Kidney capillary endothelial cell (primary cell): ENCODE measurements around the gene FHOD3.

Experiments used
- DNase-seq: peaks from one replicate; pipeline ENCODE4 v3.0.0-alpha.2; 2018; ENCODE audit warnings: low spot score

The FHOD3 gene

DNA sequence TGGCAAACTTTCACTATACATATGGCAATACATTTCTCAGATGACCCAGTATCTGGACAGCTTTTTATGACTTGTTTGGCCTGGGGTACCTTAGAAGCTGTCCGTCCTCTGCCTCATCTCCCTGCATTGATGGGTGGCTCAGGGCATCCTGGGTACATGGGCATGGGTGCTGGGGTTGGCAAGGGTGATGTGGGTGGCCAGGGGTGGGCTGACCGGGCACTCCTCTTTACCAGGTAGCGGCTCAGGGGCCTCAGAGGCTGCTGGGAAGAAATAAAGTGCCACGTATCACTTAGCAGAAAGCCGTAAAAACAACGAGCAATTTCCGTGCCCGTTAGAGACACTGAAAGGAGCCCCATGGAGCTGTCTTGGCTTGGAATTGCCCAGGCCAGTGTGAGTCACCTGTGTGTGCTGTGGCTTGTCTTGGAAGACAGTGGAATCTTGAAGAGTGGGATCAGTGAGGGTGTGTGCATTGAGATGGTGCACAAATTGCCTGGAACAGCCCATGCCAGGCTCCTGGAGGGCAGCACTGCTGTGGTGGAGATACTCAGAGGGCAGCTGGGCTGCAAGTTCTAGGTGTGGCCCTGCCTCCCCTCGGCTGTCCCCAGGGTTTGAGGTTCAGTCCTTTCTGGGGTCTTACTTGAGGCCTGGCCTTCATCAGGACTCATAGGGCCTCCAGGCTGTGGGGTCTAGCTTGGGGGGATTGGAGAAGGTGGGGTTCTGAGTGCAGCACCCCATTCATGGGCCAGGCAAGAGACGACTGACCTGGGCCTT is 88.8 kb downstream of the FHOD3 start:
- no peak for DNase-seq

DNA sequence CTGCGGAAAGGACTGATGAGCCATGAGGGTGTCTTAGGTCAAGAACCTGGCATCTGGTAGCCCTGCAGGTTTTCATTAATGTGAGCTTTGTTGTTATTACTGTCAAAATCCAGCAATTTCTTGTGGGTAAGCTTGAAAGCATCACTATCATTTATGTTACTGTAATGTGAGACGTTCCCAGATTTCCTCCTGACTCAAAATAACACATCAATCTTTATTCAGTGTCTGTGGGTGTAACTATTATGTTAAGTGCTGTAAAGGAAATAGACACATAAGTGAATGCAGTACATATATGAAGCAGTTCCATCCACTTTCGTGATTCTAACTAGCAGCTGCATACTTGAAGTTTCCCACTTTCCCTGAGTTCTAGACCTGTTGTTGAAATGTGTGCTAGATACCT is 89.8 kb downstream of the FHOD3 start:
- no peak for DNase-seq

DNA sequence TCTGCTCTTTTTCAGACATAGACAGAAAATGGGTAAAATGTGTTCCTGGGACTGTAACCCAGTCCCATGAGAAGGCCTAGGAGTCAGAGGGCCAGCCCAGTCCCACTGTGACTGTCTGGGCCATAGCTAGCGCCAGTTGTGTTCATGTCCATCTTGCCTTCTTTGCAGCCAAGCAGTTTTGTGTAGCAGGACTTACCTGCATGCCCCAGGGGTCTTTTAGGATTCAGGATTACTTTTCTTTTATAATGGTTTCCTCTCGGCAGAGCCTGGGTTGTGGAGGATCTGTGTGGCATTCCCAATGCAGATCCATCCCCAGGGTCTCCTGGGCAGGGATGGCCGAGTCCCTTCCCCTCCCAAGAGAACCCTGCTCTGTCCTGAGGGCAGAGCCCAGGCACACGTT is 90.8 kb downstream of the FHOD3 start:
- DNase-seq: no peak

DNA sequence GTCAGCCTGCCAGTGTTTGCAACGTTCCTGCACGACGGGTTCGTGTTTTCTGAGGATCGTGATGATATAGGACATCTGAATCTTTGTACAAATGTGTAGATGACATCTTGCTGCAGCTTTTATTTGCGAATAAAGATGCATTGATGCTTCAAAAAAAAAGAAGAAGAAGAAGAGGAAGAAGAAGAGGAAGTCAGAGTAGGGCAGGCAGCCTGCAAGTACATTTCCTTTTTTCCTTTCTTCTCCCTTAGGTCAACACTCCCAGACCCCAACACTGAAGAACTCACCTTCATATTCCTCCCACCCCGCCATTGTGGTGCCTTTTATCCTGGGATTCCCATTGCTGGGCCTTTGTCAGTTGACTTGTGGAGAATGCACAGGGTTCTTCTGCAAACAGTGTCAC is 91.5 kb downstream of the FHOD3 start:
- DNase-seq: no peak

DNA sequence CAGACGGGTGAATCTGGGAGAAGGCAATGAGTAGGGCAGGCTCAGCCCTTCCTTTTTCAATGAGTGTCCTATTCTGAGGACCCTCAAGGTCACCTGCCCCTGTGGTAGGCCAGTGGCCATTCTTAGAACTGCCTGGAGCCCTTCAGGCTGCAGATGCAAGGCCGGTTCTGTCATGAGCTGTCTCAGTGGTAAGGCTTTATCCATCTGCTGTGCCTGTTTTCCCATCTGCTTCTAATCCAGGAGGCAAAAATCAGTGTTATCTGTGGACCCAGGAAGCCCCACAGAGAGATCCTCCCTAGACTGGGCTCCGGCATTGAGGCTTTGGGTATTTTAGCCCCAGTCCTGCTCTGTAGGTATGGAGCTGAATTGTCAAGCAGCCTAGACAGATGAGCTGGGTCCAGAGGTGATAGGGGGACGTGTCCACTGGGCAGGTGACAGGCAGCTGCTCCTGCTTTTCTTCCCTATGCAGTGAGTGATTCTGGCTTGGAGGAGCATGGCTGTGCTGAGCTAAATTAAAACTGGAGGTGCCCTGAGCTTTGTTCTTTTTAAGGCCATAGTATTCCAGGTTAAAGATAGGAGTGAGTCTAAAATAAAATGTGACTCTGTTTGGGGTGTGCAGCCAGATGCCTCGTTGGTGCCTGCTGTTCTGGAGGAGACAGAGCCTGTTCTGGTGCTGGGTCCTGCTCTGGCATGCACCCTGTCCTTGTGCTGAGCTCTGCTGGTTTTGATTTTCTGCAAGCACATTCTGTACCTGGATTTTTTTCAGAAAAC is 92.5 kb downstream of the FHOD3 start:
- DNase-seq: no peak

DNA sequence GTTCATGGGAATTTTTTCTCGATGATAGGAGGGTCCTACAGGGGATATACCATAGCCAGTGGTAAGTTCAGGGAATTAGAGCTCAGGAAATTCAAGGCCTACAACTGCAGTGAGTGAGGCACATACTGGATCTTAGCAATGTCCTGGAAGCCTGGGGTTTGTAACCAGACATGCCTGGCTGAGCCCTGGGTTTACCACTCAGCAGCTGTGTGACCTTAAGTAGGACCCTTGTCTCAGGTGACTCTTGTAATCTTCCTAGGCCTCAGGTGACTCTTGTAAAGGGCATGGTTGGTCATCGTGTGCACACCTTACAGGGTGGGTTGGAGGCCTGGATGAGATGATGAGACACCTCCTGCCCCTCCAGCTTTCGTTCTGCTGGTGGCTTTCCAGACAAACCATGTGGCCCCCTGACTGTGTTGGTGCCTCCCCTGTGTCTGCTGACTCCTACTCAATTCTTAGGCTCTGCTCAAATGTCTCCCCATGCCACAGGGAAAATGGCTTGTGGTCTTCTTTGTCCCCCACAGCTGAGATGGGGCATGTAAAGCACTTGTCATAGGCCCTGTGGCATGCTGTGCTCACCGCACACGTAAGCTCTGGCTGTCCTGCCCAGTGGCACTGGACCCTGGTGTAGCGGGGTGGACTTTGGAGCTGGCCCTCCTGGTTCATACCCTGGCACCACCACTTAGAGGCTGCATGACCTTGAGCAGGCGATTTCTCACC is 94.1 kb downstream of the FHOD3 start:
- no peak for DNase-seq

DNA sequence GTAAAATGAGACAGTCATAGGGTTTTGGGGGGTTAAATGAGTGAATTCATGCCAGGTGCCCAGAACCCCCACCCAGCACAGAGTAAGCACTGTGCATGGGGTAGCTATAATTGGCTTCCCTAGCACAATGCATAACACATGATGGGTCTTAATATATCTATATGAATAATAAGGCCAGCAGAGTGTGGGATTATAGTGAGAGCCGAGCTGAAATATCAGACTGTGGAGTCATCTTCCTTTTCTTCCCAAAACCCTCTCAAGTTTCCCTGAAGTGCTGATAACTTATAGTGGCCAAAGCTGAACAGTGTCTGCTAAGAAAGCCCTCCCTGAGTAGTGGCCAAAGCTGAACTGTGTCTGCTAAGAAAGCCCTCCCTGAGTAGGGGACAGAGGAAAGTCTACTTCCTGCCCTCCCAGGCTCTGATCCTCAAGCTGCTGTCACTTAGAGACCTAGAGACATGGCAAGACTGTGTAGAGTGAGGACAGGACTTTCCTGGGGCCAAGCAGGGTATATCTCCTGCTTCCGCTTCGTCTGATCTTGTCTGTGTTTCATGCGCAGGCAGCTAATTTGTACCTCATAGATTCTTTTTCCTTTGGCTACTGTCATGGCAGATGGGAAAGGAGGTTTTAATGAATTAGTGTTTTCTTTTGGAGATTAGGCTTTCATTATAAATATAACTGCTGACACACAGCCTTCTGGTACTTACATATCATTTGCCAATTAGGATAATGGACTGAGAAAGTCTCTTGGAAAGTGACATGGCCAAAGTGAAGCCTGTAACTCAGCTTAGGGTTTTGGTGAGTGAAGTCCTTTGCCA is 94.9 kb downstream of the FHOD3 start:
- DNase-seq: no peak

DNA sequence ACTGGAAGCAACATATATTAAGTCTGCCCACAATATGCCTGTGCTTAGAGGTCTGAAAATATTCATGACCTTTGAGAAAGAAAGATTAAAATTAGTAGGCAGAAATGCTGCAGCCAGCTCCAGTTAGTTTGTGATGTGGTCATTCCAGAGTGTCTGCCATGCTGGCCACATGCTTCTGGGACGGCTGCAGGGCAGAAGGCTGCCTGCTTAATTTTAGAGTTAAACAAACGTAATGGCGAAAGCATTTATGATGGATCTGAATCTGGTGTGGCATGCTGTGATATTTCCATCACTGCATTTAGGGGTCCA is 95.4 kb downstream of the FHOD3 start:
- DNase-seq: no peak

DNA sequence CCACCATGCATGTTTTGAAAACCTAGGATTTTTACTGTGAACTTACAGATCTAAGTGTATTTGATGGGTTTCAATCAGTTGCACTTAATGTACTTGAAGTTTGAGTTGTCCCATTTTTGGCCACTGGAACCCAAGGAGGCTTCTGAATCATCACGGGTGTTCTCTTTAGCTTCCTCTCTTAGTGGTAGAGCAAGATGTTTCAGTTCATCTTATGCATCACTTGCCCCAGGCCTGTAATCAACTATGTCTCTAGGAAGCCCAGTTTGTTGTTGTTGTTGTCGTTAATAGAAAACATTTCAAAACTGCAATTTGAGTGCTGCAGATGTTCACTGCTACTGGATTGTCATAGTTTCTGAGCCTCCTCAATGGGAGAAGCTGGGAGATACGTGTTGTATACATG is 97.0 kb downstream of the FHOD3 start:
- DNase-seq: no peak

DNA sequence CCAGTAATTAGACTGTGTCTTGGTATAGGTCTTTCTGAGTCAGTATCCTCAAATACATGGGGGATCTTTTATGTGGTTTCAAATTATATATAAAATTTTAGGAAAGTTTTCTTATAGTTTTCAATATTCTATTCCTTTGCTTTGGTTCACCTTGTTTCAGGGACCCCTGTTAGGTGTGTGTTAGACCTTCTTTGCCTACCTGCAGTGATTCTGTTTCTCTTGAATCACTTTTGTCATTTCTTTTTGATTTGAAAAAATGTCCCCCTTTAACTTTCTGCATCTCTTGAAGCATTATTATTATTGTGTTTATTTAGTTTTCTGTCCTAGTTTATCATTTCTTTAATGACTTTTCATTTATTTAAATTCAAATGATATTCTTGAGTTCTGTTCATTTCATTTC is 98.7 kb downstream of the FHOD3 start:
- no peak for DNase-seq

DNA sequence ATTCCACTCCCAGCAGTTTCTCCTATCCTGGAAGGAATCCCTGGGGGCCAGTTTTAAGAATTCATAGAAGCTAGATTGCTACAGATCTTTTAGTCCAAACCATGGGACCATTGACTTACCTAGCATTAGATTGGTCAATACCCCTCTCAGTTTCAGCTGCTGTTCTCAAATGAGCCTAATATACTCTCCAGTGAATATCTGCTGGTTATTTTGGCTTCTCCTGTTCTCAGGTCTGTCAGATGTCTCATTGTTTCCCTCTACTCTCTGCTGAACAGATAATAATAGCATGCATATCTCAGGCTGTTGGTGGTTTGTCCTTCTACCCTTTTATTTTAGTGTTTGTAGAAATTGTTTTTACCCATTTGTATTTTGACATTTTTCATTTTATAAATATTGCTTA is 99.5 kb downstream of the FHOD3 start:
- no peak for DNase-seq

DNA sequence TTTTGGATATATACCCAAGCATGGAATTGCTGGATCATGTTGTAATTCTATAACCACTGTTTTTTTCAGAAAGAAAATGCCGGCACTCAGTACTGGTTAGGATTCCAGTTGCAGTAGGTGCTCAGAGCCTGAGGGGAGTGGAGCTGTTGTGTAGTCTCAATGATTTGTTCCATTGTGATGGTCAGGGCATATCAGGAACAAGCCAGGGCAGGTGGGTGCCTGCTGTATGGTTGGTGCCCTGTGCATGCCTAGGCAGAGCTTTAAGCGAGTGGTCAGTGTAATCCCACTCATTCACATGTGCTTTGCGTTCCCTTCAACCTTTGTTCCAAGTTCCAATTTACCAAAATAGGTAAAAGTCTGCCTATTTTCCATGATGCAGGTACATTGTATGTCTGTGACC is 100.9 kb downstream of the FHOD3 start:
- DNase-seq: no peak

DNA sequence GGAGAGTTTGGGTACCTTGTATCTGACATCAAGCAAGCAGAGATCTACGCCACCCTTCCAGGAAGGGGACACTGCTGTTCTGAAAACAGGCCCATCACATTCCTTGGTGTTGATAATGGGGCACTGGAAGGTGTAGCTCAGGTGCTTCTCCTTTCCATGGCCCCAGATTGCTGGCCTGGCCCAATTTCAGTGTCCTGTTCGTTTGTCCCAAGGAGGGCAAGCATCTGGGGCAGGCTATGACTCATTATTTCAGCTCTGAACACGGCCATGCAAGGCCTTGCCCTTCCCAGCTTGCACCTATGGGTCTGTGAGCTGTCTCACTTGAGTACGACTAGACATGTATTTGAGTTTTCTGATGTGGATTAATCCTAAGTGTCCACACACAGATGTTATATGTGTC is 101.5 kb downstream of the FHOD3 start:
- no peak for DNase-seq

DNA sequence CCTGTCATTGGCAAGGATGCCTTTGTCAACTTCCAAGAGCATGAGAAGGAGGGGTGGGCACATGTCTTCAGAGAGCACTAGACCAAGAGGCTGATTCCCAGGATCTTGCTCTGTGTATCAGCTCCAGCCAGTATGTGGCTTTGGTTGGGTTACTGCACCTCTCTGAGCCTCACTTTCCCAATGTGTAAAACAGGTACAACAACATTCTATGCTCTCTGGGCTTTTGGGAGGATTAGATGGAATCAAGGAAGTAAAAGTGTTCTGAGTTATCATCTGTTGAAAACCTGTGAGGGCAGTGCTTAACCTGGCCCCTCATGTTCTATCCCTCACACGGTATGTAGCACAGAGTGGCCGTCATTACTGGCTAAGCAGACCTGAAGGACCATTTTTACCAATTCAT is 103.9 kb downstream of the FHOD3 start:
- no peak for DNase-seq

DNA sequence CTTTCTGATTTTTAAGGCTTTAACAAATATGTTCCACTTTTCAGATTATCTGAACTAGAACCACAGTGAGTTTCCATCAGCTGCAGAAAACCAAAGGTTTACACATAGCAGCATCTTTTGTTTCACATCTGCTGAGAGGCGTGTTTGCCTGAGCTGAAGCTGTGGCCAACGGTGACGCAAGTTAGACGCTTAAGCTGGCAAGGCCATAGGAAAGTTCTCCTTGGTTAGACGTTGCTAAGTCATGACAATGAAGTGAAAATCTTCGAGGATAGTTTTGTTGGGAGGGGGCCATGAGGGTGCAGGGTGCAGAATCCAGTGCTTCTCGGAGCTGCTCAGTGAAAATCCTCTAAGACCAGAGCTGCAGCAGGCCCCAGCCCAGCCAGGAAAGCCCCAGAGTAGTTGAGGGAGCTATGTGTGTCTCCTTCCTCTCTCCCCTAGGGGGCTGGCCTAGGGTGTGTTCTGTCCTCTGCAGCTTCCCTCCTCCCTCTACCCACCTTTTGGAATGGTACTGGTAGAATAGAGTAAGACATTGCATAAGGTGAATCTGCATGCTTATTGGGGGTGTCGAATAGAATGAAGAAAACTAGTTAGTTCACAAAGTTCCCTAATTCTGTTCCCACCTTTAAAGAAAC is 105.4 kb downstream of the FHOD3 start:
- no peak for DNase-seq

DNA sequence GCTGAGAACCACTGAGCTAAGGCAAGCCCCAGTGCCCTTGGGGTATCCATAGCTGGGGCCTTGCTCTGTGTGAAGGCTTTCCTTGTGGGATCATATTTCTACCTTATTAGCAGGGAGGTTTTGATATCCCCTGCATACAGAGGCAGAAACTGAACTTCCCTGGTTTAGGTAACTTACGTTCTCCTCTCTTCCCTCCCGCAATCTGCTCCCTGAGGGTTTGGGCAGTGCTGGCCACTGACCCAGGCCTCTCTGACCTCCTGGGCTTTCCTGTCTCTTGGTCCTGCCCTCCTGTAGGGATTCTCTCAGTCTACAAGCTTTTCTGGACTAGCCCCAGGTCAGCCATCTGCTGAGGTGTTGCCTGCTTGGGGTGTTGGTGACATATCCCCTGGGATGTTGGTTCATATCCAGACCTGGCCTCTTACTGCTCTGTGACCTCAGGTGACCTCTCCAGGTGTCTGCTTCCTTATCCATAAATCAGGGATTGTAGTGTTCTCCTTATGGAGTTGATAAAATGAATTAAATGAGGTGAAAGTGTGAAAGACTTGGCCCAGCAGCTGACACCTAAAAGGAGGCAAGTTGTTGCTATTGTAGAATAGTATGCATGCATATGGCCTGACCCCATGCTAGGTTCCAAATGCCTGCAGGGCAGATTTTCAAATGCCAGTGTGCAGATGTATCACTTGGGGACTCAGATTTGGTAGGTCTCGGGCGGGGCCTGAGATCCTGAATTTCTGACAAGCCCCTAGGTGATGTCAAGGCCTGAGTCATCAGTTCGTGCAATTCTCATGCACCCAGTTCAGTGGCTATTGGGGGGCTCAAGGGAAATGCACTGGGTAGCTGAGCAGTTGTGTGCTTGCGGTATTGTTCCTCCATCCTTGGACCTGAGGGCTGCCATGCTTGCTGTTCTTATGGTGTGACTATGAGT is 106.6 kb downstream of the FHOD3 start:
- no peak for DNase-seq

DNA sequence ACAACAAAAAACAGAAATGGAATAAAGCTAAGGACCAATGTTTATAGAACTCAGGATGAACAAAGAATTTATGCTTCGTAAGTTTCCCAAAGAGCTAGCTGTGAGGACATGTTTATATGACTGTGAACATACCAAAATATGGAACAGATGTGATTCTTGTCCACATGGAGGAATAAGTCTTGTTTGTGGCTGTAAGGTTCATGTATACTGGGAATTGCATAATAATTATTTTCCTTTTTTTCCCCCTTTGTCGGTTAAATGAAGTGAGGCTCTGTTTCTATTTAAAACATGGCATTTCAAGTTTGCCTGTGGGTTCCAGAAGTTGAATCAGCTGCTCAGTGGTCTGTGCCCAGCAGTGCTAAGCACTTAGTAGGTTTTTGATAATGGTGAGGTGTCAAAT is 108.1 kb downstream of the FHOD3 start:
- DNase-seq: no peak

DNA sequence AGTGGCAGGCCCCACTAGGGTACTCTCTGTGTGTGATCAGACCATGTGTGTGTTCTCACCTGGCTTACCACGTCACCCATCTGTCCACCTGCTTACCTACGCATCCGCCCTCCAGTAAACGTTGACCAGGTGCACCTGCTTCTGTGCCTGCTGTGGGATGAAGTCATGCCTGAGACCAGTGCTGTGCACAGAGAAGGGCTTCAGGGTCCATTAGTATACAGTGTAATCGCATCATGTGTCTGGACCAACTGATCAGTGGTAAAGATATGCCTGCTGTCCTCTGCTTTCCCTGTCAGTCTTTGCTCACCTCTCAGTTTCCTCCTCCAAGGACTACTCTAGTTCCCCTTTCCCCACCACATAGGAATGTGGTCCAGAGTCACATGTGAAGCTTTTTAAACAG is 109.3 kb downstream of the FHOD3 start:
- DNase-seq: no peak

DNA sequence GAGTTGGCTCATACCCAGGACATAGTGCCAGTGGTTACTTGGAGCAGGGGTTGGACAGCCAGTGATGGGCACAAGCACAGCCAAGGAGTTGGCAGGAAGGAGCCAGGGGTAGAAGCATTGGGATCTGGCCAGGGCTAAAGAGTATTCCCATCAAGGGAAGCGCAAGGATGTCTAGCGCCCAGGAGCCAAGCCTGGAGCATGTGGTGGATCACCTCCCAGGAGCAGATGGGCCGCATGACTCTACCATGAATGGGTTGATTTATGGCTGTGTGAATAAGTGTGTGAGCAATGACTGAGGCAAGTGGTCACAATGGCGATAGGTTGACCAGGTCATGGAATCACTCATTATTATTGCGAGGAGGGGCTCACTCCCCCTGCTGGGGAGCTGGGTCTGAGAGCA is 111.1 kb downstream of the FHOD3 start:
- DNase-seq: no peak

DNA sequence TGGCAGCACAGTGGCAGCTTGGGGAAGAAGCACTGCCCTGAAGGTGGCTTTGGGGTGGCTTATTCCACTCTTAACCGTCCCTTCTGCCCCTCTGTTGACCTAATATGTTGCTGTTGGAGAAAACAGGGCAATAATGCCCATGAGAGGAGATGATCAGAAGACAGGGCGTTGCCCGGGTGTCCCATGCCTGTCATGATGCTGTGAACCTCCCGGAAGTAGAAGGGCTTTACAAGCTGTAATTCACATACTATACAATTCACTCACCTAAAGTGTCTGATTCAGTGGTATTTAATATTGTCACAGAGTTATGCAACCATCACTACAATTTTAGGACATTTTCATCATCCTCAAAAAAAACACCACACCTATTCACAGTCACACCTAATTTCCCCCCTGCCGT is 112.3 kb downstream of the FHOD3 start:
- DNase-seq: no peak

DNA sequence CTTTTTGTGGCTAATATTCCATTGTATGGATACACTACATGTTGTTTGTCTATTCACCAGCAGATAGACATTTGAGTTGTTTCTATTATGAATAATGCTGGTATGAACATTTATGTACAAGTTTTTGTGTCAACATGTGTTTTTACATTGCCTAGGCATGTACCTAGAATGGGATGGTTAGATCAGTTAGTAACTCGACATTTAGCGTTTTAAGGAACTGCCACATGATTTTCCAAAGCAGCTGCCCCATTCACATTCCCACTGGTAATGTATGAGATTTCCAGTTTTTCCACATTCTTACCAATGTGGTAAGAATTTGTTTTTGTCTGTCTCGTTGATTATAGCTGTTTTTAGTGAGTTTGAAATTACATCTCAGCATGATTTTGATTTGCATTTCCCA is 112.8 kb downstream of the FHOD3 start:
- no peak for DNase-seq
